Keratinocyte (primary cell): Measurements from ENCODE around the gene ARMC10. TPM values are rescaled to one million over a fixed set of nuclear protein-coding genes. Genes with fewer than 3 reads are reported as not detected.

Source experiments
- DNase-seq: peaks from one replicate; pipeline ENCODE4 v3.0.0-alpha.2; 2011; ENCODE audit warnings: low read depth, missing footprints, low spot score
- FAIRE-seq: peaks from 2 replicates; lab custom pipeline; 2011; peaks lifted over from hg19 to GRCh38; lab: Jason Lieb, UNC
- H2AFZ ChIP-seq: 2 replicates; pipeline ENCODE4 v1.6.0; 2012; ENCODE audit warnings: low read length, control low read depth, inconsistent platforms; ENCODE audit not compliant: control insufficient read depth
- H3K27ac ChIP-seq: 2 replicates; pipeline ENCODE4 v1.5.1; 2011; ENCODE audit warnings: low read length; ENCODE audit not compliant: control insufficient read depth, insufficient read depth
- H3K27me3 ChIP-seq: 3 replicates; pipeline ENCODE4 v1.6.0; 2011; ENCODE audit warnings: low read length; ENCODE audit not compliant: control insufficient read depth, insufficient read depth; ENCODE audit errors: extremely low read depth
- H3K36me3 ChIP-seq, 2 experiments: 2 replicates in 1 of 2; 3 replicates in 1 of 2; pipeline ENCODE4 v1.5.1; 2011; ENCODE audit warnings: low read length in 2 of 2, mild to moderate bottlenecking in 1 of 2; ENCODE audit not compliant: control insufficient read depth in 2 of 2, insufficient read depth in 2 of 2; ENCODE audit errors: extremely low read depth in 1 of 2
- H3K4me1 ChIP-seq: 3 replicates; pipeline ENCODE4 v1.5.1; 2011; ENCODE audit warnings: low read length; ENCODE audit not compliant: control insufficient read depth, insufficient read depth; ENCODE audit errors: extremely low read depth
- H3K4me2 ChIP-seq: 3 replicates; pipeline ENCODE4 v1.6.0; 2011; ENCODE audit warnings: low read depth, low read length; ENCODE audit not compliant: control insufficient read depth, insufficient read depth; ENCODE audit errors: extremely low read depth
- H3K4me3 ChIP-seq, 3 experiments: fragments of 200-600 bp in 1 of 3; sonication (generic) in 1 of 3; 2 replicates in 2 of 3; 3 replicates in 1 of 3; pipeline ENCODE4 v1.5.1; 2011 to 2016; ENCODE audit warnings: low read length in 3 of 3, mild to moderate bottlenecking in 3 of 3, control low read depth in 2 of 3, inconsistent platforms in 1 of 3, low read depth in 1 of 3, mixed read lengths in 1 of 3, mixed run types in 1 of 3, moderate library complexity in 1 of 3; ENCODE audit not compliant: control insufficient read depth in 2 of 3, insufficient read depth in 2 of 3; ENCODE audit errors: extremely low read depth in 1 of 3
- H3K79me2 ChIP-seq: 2 replicates; pipeline ENCODE4 v1.6.0; 2012; ENCODE audit warnings: low read length; ENCODE audit not compliant: control insufficient read depth, insufficient read depth
- H3K9ac ChIP-seq: 3 replicates; pipeline ENCODE4 v1.6.0; 2011; ENCODE audit warnings: low read length; ENCODE audit not compliant: control insufficient read depth, insufficient read depth; ENCODE audit errors: extremely low read depth
- H3K9me1 ChIP-seq: 3 replicates; pipeline ENCODE4 v1.6.0; 2011; ENCODE audit warnings: low read length; ENCODE audit not compliant: control insufficient read depth, insufficient read depth; ENCODE audit errors: extremely low read depth
- H3K9me3 ChIP-seq: 2 replicates; pipeline ENCODE4 v1.5.1; 2012; ENCODE audit warnings: low read depth, low read length; ENCODE audit not compliant: control insufficient read depth
- H4K20me1 ChIP-seq: 3 replicates; pipeline ENCODE4 v1.6.0; 2011; ENCODE audit warnings: low read length; ENCODE audit not compliant: control insufficient read depth, insufficient read depth; ENCODE audit errors: extremely low read depth
- EZH2 ChIP-seq: IDR thresholded peaks from one replicate; pipeline ENCODE4 v1.6.1; 2012; ENCODE audit warnings: inconsistent platforms, mild to moderate bottlenecking, low read length, moderate library complexity
- dilution Hi-C: fragments of 300-500 bp; cut with MboI; formaldehyde crosslinking; loops from one replicate; pipeline ENCODE4 v1.7.0; 2020; ENCODE audit warnings: low sequenced_read_pairs; ENCODE audit not compliant: extremely low pct_ligation_motif_present
- polyA plus RNA-seq, 5 experiments: library from polyadenylated mRNA; depleted of rRNA in 3 of 5; stranded (reverse) in 3 of 5; stranded (forward) in 1 of 5; unstranded in 1 of 5; fragments of >200 nt; gene quantifications; 1 replicate in 1 of 5; 2 replicates in 3 of 5; 3 replicates in 1 of 5; pipeline versions ENCODE4 v1.2.1 to v1.2.3, GENCODE V29; 2011 to 2012; ENCODE audit warnings: missing spikeins in 2 of 5, low read depth in 1 of 5, low replicate concordance in 1 of 5
- TF ChIP-seq, protein P1 (sequence below), 3 experiments: IDR thresholded peaks in 1 of 3; conservative IDR thresholded peaks in 1 of 3; optimal IDR thresholded peaks in 1 of 3; 2 replicates in 2 of 3; 3 replicates in 1 of 3; pipeline versions ENCODE3 to v1.5.1; 2011; ENCODE audit warnings: low read length in 3 of 3, mild to moderate bottlenecking in 3 of 3, moderate library complexity in 2 of 3, control low read depth in 1 of 3, inconsistent platforms in 1 of 3; ENCODE audit not compliant: insufficient read depth in 2 of 3; ENCODE audit errors: extremely low read depth in 1 of 3

ARMC10 gene
- polyA plus RNA-seq, 1 donor (not counting 4 experiments of a cell fraction or from before 2014, with no cell fraction given) = 47.1 TPM

- no peak overlapping the region for H3K4me2 ChIP-seq
- FAIRE-seq = no peak
- H2AFZ ChIP-seq = no peak overlapping the region
- H3K9me3 ChIP-seq = no peaks in the 10 kb centered on the region
- H3K9ac ChIP-seq = no peak overlapping the region
- peaks cover 0 to 10% of the 10 kb centered on the region in 2 experiments for H3K36me3 ChIP-seq
- H3K79me2 ChIP-seq = peaks cover 36% of the 10 kb centered on the region
- no peak overlapping the region for H3K4me3 ChIP-seq
- dilution Hi-C loops = no loop called here
- H3K27ac ChIP-seq = no peak overlapping the region
- H3K27me3 ChIP-seq = no peaks in the 10 kb centered on the region
- peaks cover 3% of the 10 kb centered on the region for H3K9me1 ChIP-seq
- no peaks in the 10 kb centered on the region for H4K20me1 ChIP-seq
- peaks cover 5% of the 10 kb centered on the region for H3K4me1 ChIP-seq
- DNase-seq = no peak
- no peak for TF ChIP-seq EZH2
Measured at GRCh38 chr7:103079836-103080235, 4.9 kb downstream of the ARMC10 start.

GRCh38 chr7:103080923-103081322 lies 6.0 kb downstream of the ARMC10 start:
- peaks cover 31% of the 10 kb centered on the region for H3K79me2 ChIP-seq
- no peak overlapping the region for H2AFZ ChIP-seq
- H3K9me3 ChIP-seq = no peaks in the 10 kb centered on the region
- H3K4me3 ChIP-seq = no peak overlapping the region
- no peaks in the 10 kb centered on the region for H4K20me1 ChIP-seq
- no peak overlapping the region for H3K4me2 ChIP-seq
- TF ChIP-seq EZH2 = no peak
- TF ChIP-seq, protein P1, sequence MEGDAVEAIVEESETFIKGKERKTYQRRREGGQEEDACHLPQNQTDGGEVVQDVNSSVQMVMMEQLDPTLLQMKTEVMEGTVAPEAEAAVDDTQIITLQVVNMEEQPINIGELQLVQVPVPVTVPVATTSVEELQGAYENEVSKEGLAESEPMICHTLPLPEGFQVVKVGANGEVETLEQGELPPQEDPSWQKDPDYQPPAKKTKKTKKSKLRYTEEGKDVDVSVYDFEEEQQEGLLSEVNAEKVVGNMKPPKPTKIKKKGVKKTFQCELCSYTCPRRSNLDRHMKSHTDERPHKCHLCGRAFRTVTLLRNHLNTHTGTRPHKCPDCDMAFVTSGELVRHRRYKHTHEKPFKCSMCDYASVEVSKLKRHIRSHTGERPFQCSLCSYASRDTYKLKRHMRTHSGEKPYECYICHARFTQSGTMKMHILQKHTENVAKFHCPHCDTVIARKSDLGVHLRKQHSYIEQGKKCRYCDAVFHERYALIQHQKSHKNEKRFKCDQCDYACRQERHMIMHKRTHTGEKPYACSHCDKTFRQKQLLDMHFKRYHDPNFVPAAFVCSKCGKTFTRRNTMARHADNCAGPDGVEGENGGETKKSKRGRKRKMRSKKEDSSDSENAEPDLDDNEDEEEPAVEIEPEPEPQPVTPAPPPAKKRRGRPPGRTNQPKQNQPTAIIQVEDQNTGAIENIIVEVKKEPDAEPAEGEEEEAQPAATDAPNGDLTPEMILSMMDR (optimal IDR thresholded peaks at IDR 0.05 in 1 of 3, IDR thresholded peaks at IDR 0.05 in 1 of 3, conservative IDR thresholded peaks at IDR 0.05 in 1 of 3; ENCODE audit: extremely low read depth in 1 of 3, insufficient read depth in 2 of 3, low read length in 3 of 3) = no peak
- H3K27me3 ChIP-seq = no peaks in the 10 kb centered on the region
- H3K9ac ChIP-seq = no peak overlapping the region
- dilution Hi-C loops = no loop called here
- H3K36me3 ChIP-seq = peaks cover 0 to 12% of the 10 kb centered on the region in 2 experiments
- no peak overlapping the region for H3K27ac ChIP-seq
- no peak for FAIRE-seq
- H3K4me1 ChIP-seq = peaks cover 4% of the 10 kb centered on the region
- H3K9me1 ChIP-seq = peaks cover 3% of the 10 kb centered on the region
- DNase-seq = no peak

- Histone ChIP-seq H3K27ac (no peak overlapping the region), H4K20me1 (no peaks in the 10 kb centered on the region), H2AFZ (no peak overlapping the region), H3K9me3 (no peaks in the 10 kb centered on the region), H3K27me3 (no peaks in the 10 kb centered on the region), H3K36me3 (peaks cover 0 to 15% of the 10 kb centered on the region in 2 experiments), H3K9me1 (no peaks in the 10 kb centered on the region), H3K4me1 (no peaks in the 10 kb centered on the region), H3K9ac (no peak overlapping the region), H3K4me2 (no peak overlapping the region), H3K79me2 (peaks cover 18% of the 10 kb centered on the region), H3K4me3 (no peak overlapping the region)
- no peak for DNase-seq
- no peak for FAIRE-seq
- dilution Hi-C loops = no loop called here
- TF ChIP-seq, protein P1 (optimal IDR thresholded peaks at IDR 0.05 in 1 of 3, IDR thresholded peaks at IDR 0.05 in 1 of 3, conservative IDR thresholded peaks at IDR 0.05 in 1 of 3; ENCODE audit: extremely low read depth in 1 of 3, insufficient read depth in 2 of 3, low read length in 3 of 3) = no peak
- TF ChIP-seq EZH2 = no peak
Measured at GRCh38 chr7:103082497-103082896, 7.6 kb downstream of the ARMC10 start.
